ENCODE results near the gene ELMO1. TPM values are rescaled to one million over a fixed set of nuclear protein-coding genes. Genes with fewer than 3 reads are reported as not detected.

ELMO1 gene
- total RNA-seq, 2 experiments from 2014 or later: 65.2 to 67.7 TPM

GRCh38 chr7:37038706-37039105, 410.0 kb downstream of the ELMO1 start:
- POLR2A ChIA-PET: no interaction called here

GRCh38 chr7:37037286-37037685, 411.4 kb downstream of the ELMO1 start:
- ChIA-PET POLR2A (no interaction called here), CTCF (no interaction called here)

More at GRCh38 chr7:37038706-37039105, 410.0 kb downstream of the ELMO1 start:
- CTCF ChIA-PET: no interaction called here

- POLR2A ChIA-PET: no interaction called here
- CTCF ChIA-PET: no interaction called here
These were observed 413.0 kb downstream of the ELMO1 start for GRCh38 chr7:37035631-37036030.

GRCh38 chr7:37033141-37033540, 415.5 kb downstream of the ELMO1 start:
- POLR2A ChIA-PET: no interaction called here
- CTCF ChIA-PET: no interaction called here

GRCh38 chr7:37032258-37032601, 416.4 kb downstream of the ELMO1 start:
- ChIA-PET CTCF (no interaction called here), POLR2A (no interaction called here)

- ChIA-PET CTCF (no interaction called here), POLR2A (no interaction called here)
These were observed 416.9 kb downstream of the ELMO1 start for GRCh38 chr7:37031571-37032257.

- CTCF ChIA-PET: interaction anchor here (0.8 kb wide), 1 partner anchor 319 kb away, joined by 3 read pairs; no protein-coding TSS in a partner anchor
- POLR2A ChIA-PET: interaction anchor here (0.6 kb wide), 1 partner anchor 608 kb away, joined by 3 read pairs; no protein-coding TSS in a partner anchor
These were observed 419.7 kb downstream of the ELMO1 start for GRCh38 chr7:37028909-37029440.

GRCh38 chr7:37027557-37028341, 420.9 kb downstream of the ELMO1 start:
- CTCF ChIA-PET: no interaction called here
- POLR2A ChIA-PET: no interaction called here

- POLR2A ChIA-PET: no interaction called here
- CTCF ChIA-PET: no interaction called here
These were observed 421.6 kb downstream of the ELMO1 start for GRCh38 chr7:37027104-37027503.

- POLR2A ChIA-PET: no interaction called here
- CTCF ChIA-PET: no interaction called here
These were observed 429.7 kb downstream of the ELMO1 start for GRCh38 chr7:37018954-37019353.

- ChIA-PET POLR2A (no interaction called here), CTCF (no interaction called here)
These were observed 432.4 kb downstream of the ELMO1 start for GRCh38 chr7:37016064-37016878.

- CTCF ChIA-PET: no interaction called here
- POLR2A ChIA-PET: no interaction called here
These were observed 433.2 kb downstream of the ELMO1 start for GRCh38 chr7:37015353-37016034.

- POLR2A ChIA-PET: no interaction called here
- CTCF ChIA-PET: no interaction called here
These were observed 434.9 kb downstream of the ELMO1 start for GRCh38 chr7:37013771-37014170.

- POLR2A ChIA-PET: no interaction called here
These were observed 437.3 kb downstream of the ELMO1 start for GRCh38 chr7:37011151-37011890.

GRCh38 chr7:37009125-37009675, 439.5 kb downstream of the ELMO1 start:
- POLR2A ChIA-PET: no interaction called here
- CTCF ChIA-PET: no interaction called here

More at GRCh38 chr7:37011151-37011890, 437.3 kb downstream of the ELMO1 start:
- CTCF ChIA-PET: no interaction called here

- CTCF ChIA-PET: no interaction called here
- POLR2A ChIA-PET: no interaction called here
These were observed 441.0 kb downstream of the ELMO1 start for GRCh38 chr7:37007691-37008090.

- POLR2A ChIA-PET: no interaction called here
- CTCF ChIA-PET: no interaction called here
These were observed 441.4 kb downstream of the ELMO1 start for GRCh38 chr7:37007268-37007667.

GRCh38 chr7:37006764-37007163, 441.9 kb downstream of the ELMO1 start:
- ChIA-PET POLR2A (no interaction called here), CTCF (no interaction called here)

- POLR2A ChIA-PET: no interaction called here
- CTCF ChIA-PET: no interaction called here
These were observed 448.2 kb downstream of the ELMO1 start for GRCh38 chr7:37000511-37000910.

Data from activated CD8-positive, alpha-beta memory T cell treated with anti-CD3 and anti-CD28 coated beads for 36 hours (primary cell).